IMR-90 (cell line): ENCODE measurements around the gene POMGNT1. TPM values are rescaled to one million over a fixed set of nuclear protein-coding genes. Genes with fewer than 3 reads are reported as not detected.

Experiments
- ATAC-seq: fragments of 200-7000 bp; cut with Tn5 transposase; 2 replicates; pipeline ENCODE4 v1.9.1; 2020; ENCODE audit warnings: low read depth, mild to moderate bottlenecking, moderate library complexity
- BruUV-seq: library from RNA; stranded (reverse); fragments of 400-500 nt; replicated peaks from 2 replicates; lab custom pipeline; 2021; lab: Mats Ljungman, UMichigan
- CTCF ChIA-PET: fragments of 300-600 bp; formaldehyde crosslinking; extraction: SDS; loops from one replicate; lab custom pipeline; 2021; ENCODE audit warnings: antibody characterized with exemption; lab: Yijun Ruan, JAX
- POLR2A ChIA-PET: fragments of 300-600 bp; sonication (Branson Sonifier 250); formaldehyde crosslinking; loops from one replicate; lab custom pipeline; 2022; ENCODE audit warnings: antibody characterized with exemption; ENCODE audit not compliant: unreplicated experiment; lab: Charles Lee
- DNase-seq: peaks from one replicate; pipeline ENCODE4 v3.0.0; 2013
- H2AFZ ChIP-seq: replicated peaks from 2 replicates; pipeline ENCODE3; 2013; ENCODE audit warnings: low read length, mild to moderate bottlenecking; ENCODE audit not compliant: poor library complexity
- H2AK5ac ChIP-seq: 2 replicates; pipeline ENCODE4 v1.6.1; 2013; ENCODE audit warnings: low read depth, low read length, inconsistent platforms
- H2AK9ac ChIP-seq: replicated peaks from 2 replicates; pipeline ENCODE3; 2013; ENCODE audit warnings: mild to moderate bottlenecking, low read depth, low read length, moderate library complexity; ENCODE audit not compliant: poor library complexity
- H2BK120ac ChIP-seq: 2 replicates; pipeline ENCODE4 v1.6.1; 2013; ENCODE audit warnings: low read depth, low read length, inconsistent platforms
- H2BK15ac ChIP-seq: 3 replicates; pipeline ENCODE4 v1.6.1; 2013; ENCODE audit warnings: low read depth, low read length, inconsistent platforms
- H2BK20ac ChIP-seq: 2 replicates; pipeline ENCODE4 v1.6.1; 2013; ENCODE audit warnings: low read depth, mild to moderate bottlenecking, inconsistent platforms, low read length, moderate library complexity
- H2BK5ac ChIP-seq: 2 replicates; pipeline ENCODE4 v1.6.1; 2013; ENCODE audit warnings: mild to moderate bottlenecking, low read depth, low read length, inconsistent platforms; ENCODE audit not compliant: poor library complexity, severe bottlenecking
- H3K14ac ChIP-seq: replicated peaks from 2 replicates; pipeline ENCODE4 v1.6.1; 2013; ENCODE audit warnings: low read depth, low read length, inconsistent platforms
- H3K18ac ChIP-seq: 2 replicates; pipeline ENCODE4 v1.6.1; 2013; ENCODE audit warnings: low read depth, low read length, control low read depth
- H3K23ac ChIP-seq: 2 replicates; pipeline ENCODE4 v1.6.1; 2013; ENCODE audit warnings: low read depth, low read length, inconsistent platforms
- H3K27ac ChIP-seq: 2 replicates; pipeline ENCODE4 v1.5.1; 2013; ENCODE audit warnings: mild to moderate bottlenecking, control low read depth, low read length; ENCODE audit not compliant: insufficient read depth
- H3K27me3 ChIP-seq: 2 replicates; pipeline ENCODE4 v1.6.1; 2013; ENCODE audit warnings: low read length; ENCODE audit not compliant: control insufficient read depth, insufficient read depth
- H3K36me3 ChIP-seq: 2 replicates; pipeline ENCODE4 v1.6.1; 2013; ENCODE audit warnings: low read length, mixed read lengths; ENCODE audit not compliant: control insufficient read depth, insufficient read depth
- H3K4ac ChIP-seq: 2 replicates; pipeline ENCODE4 v1.6.1; 2013; ENCODE audit warnings: low read depth, low read length, inconsistent platforms
- H3K4me1 ChIP-seq: 2 replicates; pipeline ENCODE4 v1.6.1; 2013; ENCODE audit warnings: low read length, mixed read lengths; ENCODE audit not compliant: control insufficient read depth, insufficient read depth
- H3K4me2 ChIP-seq: 2 replicates; pipeline ENCODE4 v1.6.1; 2013; ENCODE audit warnings: low read depth, mild to moderate bottlenecking, control low read depth, low read length, moderate library complexity
- H3K4me3 ChIP-seq: 2 replicates; pipeline ENCODE4 v1.5.1; 2013; ENCODE audit warnings: low read depth, mild to moderate bottlenecking, control low read depth, low read length, moderate library complexity; ENCODE audit not compliant: insufficient read depth
- H3K56ac ChIP-seq: 2 replicates; pipeline ENCODE4 v1.6.1; 2013; ENCODE audit warnings: low read length, inconsistent platforms; ENCODE audit not compliant: insufficient read depth; ENCODE audit errors: extremely low read depth
- H3K79me1 ChIP-seq, 2 experiments: 2 replicates each; pipeline ENCODE4 v1.6.1; 2013; ENCODE audit warnings: low read length in 2 of 2, inconsistent platforms in 1 of 2, low read depth in 1 of 2
- H3K9ac ChIP-seq: 2 replicates; pipeline ENCODE4 v1.6.1; 2013; ENCODE audit warnings: low read depth, low read length, control low read depth
- H3K9me1 ChIP-seq: 2 replicates; pipeline ENCODE4 v1.6.1; 2013; ENCODE audit warnings: low read length, inconsistent platforms; ENCODE audit not compliant: insufficient read depth
- H3K9me3 ChIP-seq: 2 replicates; pipeline ENCODE4 v1.6.1; 2013; ENCODE audit warnings: low read length; ENCODE audit not compliant: control insufficient read depth, insufficient read depth
- H4K20me1 ChIP-seq: 2 replicates; pipeline ENCODE4 v1.6.1; 2013; ENCODE audit warnings: low read length, inconsistent platforms; ENCODE audit not compliant: insufficient read depth
- H4K5ac ChIP-seq: 2 replicates; pipeline ENCODE4 v1.6.1; 2013; ENCODE audit warnings: mild to moderate bottlenecking, low read depth, low read length, control low read depth
- H4K8ac ChIP-seq, 2 experiments: 2 replicates each; pipeline ENCODE4 v1.6.1; 2013; ENCODE audit warnings: low read depth in 2 of 2, low read length in 2 of 2, control low read depth in 1 of 2, inconsistent platforms in 1 of 2
- H4K91ac ChIP-seq: 2 replicates; pipeline ENCODE4 v1.6.1; 2013; ENCODE audit warnings: low read depth, low read length, inconsistent platforms; ENCODE audit not compliant: insufficient read depth
- CTCF ChIP-seq: conservative IDR thresholded peaks from 2 replicates; pipeline ENCODE4 v1.5.1; 2012; ENCODE audit warnings: mild to moderate bottlenecking, low read depth, low read length, improper control_type of control experiment
- FOS ChIP-seq: fragments of 150-350 bp; IDR thresholded peaks from 2 replicates; pipeline ENCODE4 v1.6.1; 2016; ENCODE audit warnings: low read depth, low read length
- NFE2L2 ChIP-seq: fragments of 150-350 bp; IDR thresholded peaks from 2 replicates; pipeline ENCODE4 v1.6.1; 2016; ENCODE audit warnings: low read depth, mild to moderate bottlenecking, low read length
- RFX5 ChIP-seq: IDR thresholded peaks from 2 replicates; pipeline ENCODE4 v1.8.0; 2012; ENCODE audit warnings: low read depth, mild to moderate bottlenecking, low read length, moderate library complexity
- SMC3 ChIP-seq: fragments of 150-350 bp; IDR thresholded peaks from 2 replicates; pipeline ENCODE4 v1.6.1; 2016; ENCODE audit warnings: low read depth, mild to moderate bottlenecking, antibody characterized with exemption, low read length, moderate library complexity
- WGBS, 2 experiments: methylation state at CpG; one replicate each; pipeline versions ENCODE4 v1.1.5 to v1.1.7; 2013; ENCODE audit warnings: missing lambda C conversion rate in 2 of 2; ENCODE audit not compliant: insufficient read length in 1 of 2; ENCODE audit errors: extremely low coverage in 2 of 2; 5-methylcytosine and 5-hydroxymethylcytosine counted together
- dilution Hi-C: fragments of 300-500 bp; cut with HindIII; formaldehyde crosslinking; loops from one replicate; pipeline ENCODE4 v1.14.3; 2018; ENCODE audit warnings: low sequenced_read_pairs; ENCODE audit not compliant: unreplicated experiment
- in situ Hi-C: fragments of 300-500 bp; cut with MboI; formaldehyde crosslinking; loops from 3 replicates; pipeline ENCODE4 v1.14.3; 2019; ENCODE audit warnings: low sequenced_read_pairs, inconsistent platforms, mixed read lengths
- intact Hi-C: fragments of 100-400 bp; cut with micrococcal nuclease; formaldehyde crosslinking; loops from 2 replicates; pipeline ENCODE4 v1.10.0; 2022
- polyA plus RNA-seq, 3 experiments: library from polyadenylated mRNA; depleted of rRNA; stranded (reverse); fragments of >200 nt; gene quantifications; 2 replicates each; pipeline ENCODE4 v1.2.3, GENCODE V29; 2012; ENCODE audit warnings: low replicate concordance in 1 of 3
- total RNA-seq: library from RNA; depleted of rRNA; stranded (reverse); fragments of >200 nt; gene quantifications from 2 replicates; pipeline ENCODE4 v1.2.3, GENCODE V29; 2012
- TF ChIP-seq, protein P1 (sequence below): fragments of 150-350 bp; IDR thresholded peaks from 2 replicates; pipeline ENCODE4 v1.6.1; 2017; ENCODE audit warnings: mild to moderate bottlenecking, antibody characterized with exemption, low read length, low read depth

The POMGNT1 gene
- total and polyA plus RNA-seq, 2 of the 4 experiments (the other 2 are of a cell fraction): 54.8 to 65.3 TPM

DNA sequence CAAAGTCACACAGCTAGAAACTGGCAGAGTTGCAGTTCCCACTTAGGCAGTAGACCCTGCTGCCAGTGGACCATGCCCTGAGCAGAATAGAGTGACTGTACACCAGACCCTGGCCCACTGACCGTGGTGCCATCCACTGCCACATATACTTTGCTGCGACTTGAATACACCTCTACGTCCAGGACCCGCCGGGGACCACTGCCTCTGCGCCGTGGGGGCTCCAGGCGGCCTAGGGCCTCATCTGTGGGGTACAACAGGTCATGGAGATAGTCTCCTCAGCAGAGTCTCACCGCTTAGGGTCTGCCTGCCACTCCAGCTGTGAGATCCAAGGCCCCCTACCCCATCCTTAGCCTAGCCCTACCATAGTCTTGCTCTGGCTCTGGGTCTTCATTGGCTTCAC is 1.6 kb downstream of the POMGNT1 start:
- H3K9me1 ChIP-seq: peaks cover 19% of the 10 kb centered on the region
- H2BK20ac ChIP-seq: no peak overlapping the region
- H4K91ac ChIP-seq: no peak overlapping the region
- peaks cover 3% of the 10 kb centered on the region; the same call in 1 of the 2 replicates for H4K20me1 ChIP-seq
- no peak overlapping the region for H3K4me2 ChIP-seq
- peaks cover 30% of the 10 kb centered on the region for H3K36me3 ChIP-seq
- no peak overlapping the region for H2BK5ac ChIP-seq
- H4K5ac ChIP-seq: no peak overlapping the region
- no peak overlapping the region for H3K18ac ChIP-seq
- H2BK15ac ChIP-seq: no peak overlapping the region
- 0 out of 2 replicates have a peak overlapping the region, but pooled peaks have one; percentile 0 for H3K23ac ChIP-seq
- ATAC-seq (no peak), DNase-seq (no peak)
- in situ Hi-C loops: no loop called here
- H2BK120ac ChIP-seq: no peak overlapping the region
- H3K4me1 ChIP-seq: peaks cover 7% of the 10 kb centered on the region; the same call in 1 of the 2 replicates
- H3K9me3 ChIP-seq: no peaks in the 10 kb centered on the region
- peaks cover 14 to 46% of the 10 kb centered on the region in 2 experiments for H3K79me1 ChIP-seq
- no TSS peak for BruUV-seq
- 100% methylated on average over 1 of the region's 9 CpGs; no CpG with 5 or more reads in 1 of the 2 experiments for WGBS, 2 experiments
- H3K14ac ChIP-seq: no peak overlapping the region
- dilution Hi-C loops: loop anchor here (25.0 kb wide), 1 partner anchor 159 kb away; no protein-coding TSS in a partner anchor
- 0 out of 2 replicates have a peak overlapping the region, but pooled peaks have one; percentile 9 for H2AK5ac ChIP-seq
- H2AK9ac ChIP-seq: peak overlapping the region; percentile 30
- H2AFZ ChIP-seq: no peak overlapping the region
- H3K9ac ChIP-seq: no peak overlapping the region
- H4K8ac ChIP-seq: no peak overlapping the region
- H3K27ac ChIP-seq: no peak overlapping the region
- no peak overlapping the region for H3K56ac ChIP-seq
- intact Hi-C loops: no loop called here
- TF ChIP-seq FOS: no peak
- no peak for TF ChIP-seq CTCF
- no peak for TF ChIP-seq NFE2L2
- no peak for TF ChIP-seq SMC3
- TF ChIP-seq, protein P1, sequence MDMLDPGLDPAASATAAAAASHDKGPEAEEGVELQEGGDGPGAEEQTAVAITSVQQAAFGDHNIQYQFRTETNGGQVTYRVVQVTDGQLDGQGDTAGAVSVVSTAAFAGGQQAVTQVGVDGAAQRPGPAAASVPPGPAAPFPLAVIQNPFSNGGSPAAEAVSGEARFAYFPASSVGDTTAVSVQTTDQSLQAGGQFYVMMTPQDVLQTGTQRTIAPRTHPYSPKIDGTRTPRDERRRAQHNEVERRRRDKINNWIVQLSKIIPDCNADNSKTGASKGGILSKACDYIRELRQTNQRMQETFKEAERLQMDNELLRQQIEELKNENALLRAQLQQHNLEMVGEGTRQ: no peak
- no peak for TF ChIP-seq RFX5
- H3K4me3 ChIP-seq: no peak overlapping the region
- CTCF ChIA-PET: interaction anchor here (0.6 kb wide), 1 partner anchor 13 kb away, joined by 3 read pairs; no protein-coding TSS in a partner anchor
- no peak overlapping the region for H3K4ac ChIP-seq
- H3K27me3 ChIP-seq: no peaks in the 10 kb centered on the region
- POLR2A ChIA-PET: no interaction called here
